Measurements from ENCODE around the gene C2orf69.
"Not testable (repeated sequence)": the region's sequence is repeated elsewhere in the genome, so short reads cannot be mapped to it uniquely, and the experiment has no call there.

C2orf69 gene

GRCh38 chr2:199911052-199911876, at the start of gene C2orf69:
TSS of gene C2orf69 (plus strand) at chr2:199911293. CDS start at chr2:199911439, 146 bp downstream.
- peak; percentile 97 for DNase-seq

- no peak for DNase-seq
Measured at GRCh38 chr2:199862788-199863187, 48.3 kb upstream of the C2orf69 start.

GRCh38 chr2:199865905-199866304, 45.2 kb upstream of the C2orf69 start:
- no peak for DNase-seq

GRCh38 chr2:199868431-199869226, 42.5 kb upstream of the C2orf69 start:
- no peak for DNase-seq

- DNase-seq, result no peak
Measured at GRCh38 chr2:199869227-199869541, 41.9 kb upstream of the C2orf69 start.

- no peak for DNase-seq
Measured at GRCh38 chr2:199869653-199870052, 41.4 kb upstream of the C2orf69 start.

- DNase-seq, result no peak
Measured at GRCh38 chr2:199870581-199870980, 40.5 kb upstream of the C2orf69 start.

- DNase-seq, result no peak
Measured at GRCh38 chr2:199874209-199874608, 36.9 kb upstream of the C2orf69 start.

GRCh38 chr2:199875400-199875799, 35.7 kb upstream of the C2orf69 start:
- DNase-seq, result no peak

GRCh38 chr2:199882667-199883066, 28.4 kb upstream of the C2orf69 start:
- DNase-seq, result no peak

- DNase-seq, result no peak
Measured at GRCh38 chr2:199883474-199884212, 27.4 kb upstream of the C2orf69 start.

GRCh38 chr2:199895406-199895805, 15.7 kb upstream of the C2orf69 start:
- DNase-seq, result no peak

- DNase-seq, result no peak
Measured at GRCh38 chr2:199896617-199897016, 14.5 kb upstream of the C2orf69 start.

GRCh38 chr2:199901942-199902341, 9.2 kb upstream of the C2orf69 start:
- no peak for DNase-seq

- no peak for DNase-seq
Measured at GRCh38 chr2:199902486-199903110, 8.5 kb upstream of the C2orf69 start.

GRCh38 chr2:199903111-199903510, 8.0 kb upstream of the C2orf69 start:
- no peak for DNase-seq

- no peak for DNase-seq
Measured at GRCh38 chr2:199907008-199907714, 3.9 kb upstream of the C2orf69 start.

GRCh38 chr2:199910338-199911051, 598 bp upstream of the C2orf69 start:
- no peak for DNase-seq

GRCh38 chr2:199911877-199912161, 726 bp downstream of the C2orf69 start:
- no peak for DNase-seq

- DNase-seq, result not testable (repeated sequence)
Measured at GRCh38 chr2:199912553-199913114, 1.5 kb downstream of the C2orf69 start.

GRCh38 chr2:199914372-199914958, 3.4 kb downstream of the C2orf69 start:
- no peak for DNase-seq

Measured in NCI-H1105 treated with DMSO at 0.1 percent for 48 hours (cell line).